SK-N-SH (cell line): ENCODE results near the gene ARPC2. TPM values are rescaled to one million over a fixed set of nuclear protein-coding genes. Genes with fewer than 3 reads are reported as not detected.

Experiments used
- CTCF ChIA-PET: fragments of 300-600, 350-600 bp; formaldehyde crosslinking; extraction: SDS; loops from one replicate; lab custom pipeline; 2021; lab: Yijun Ruan, JAX
- POLR2A ChIA-PET: fragments of 350-600 bp; sonication (Branson Sonifier 250); formaldehyde crosslinking; extraction: SDS; loops from one replicate; lab custom pipeline; 2020; ENCODE audit warnings: antibody characterized with exemption, inconsistent platforms; lab: Yijun Ruan, JAX
- DNase-seq: peaks from one replicate; pipeline ENCODE4 v3.0.0; 2012
- H2AFZ ChIP-seq: fragments of 200-600 bp; sonication (generic); 2 replicates; pipeline ENCODE4 v1.8.1; 2016; ENCODE audit warnings: antibody characterized with exemption, mild to moderate bottlenecking, low read depth
- H3F3A ChIP-seq: fragments of 200-600 bp; sonication (generic); replicated peaks from 2 replicates; pipeline ENCODE3; 2016; ENCODE audit warnings: antibody characterized with exemption, mild to moderate bottlenecking; ENCODE audit not compliant: insufficient read depth
- H3K27ac ChIP-seq, 2 experiments: fragments of 200-500 bp in 1 of 2; fragments of 200-600 bp in 1 of 2; sonication (Bioruptor generic) in 1 of 2; sonication (generic), shearing (Covaris generic) in 1 of 2; 2 replicates each; pipeline versions ENCODE4 v1.5.1 to v1.6.1; 2014 to 2016; ENCODE audit warnings: low read depth in 2 of 2, inconsistent platforms in 1 of 2, low read length in 1 of 2, mild to moderate bottlenecking in 1 of 2, mixed read lengths in 1 of 2
- H3K27me3 ChIP-seq: fragments of 200-600 bp; sonication (generic), shearing (Covaris generic); 2 replicates; pipeline ENCODE4 v1.6.1; 2016; ENCODE audit warnings: mixed run types; ENCODE audit not compliant: insufficient read depth
- H3K36me3 ChIP-seq, 2 experiments: fragments of 200-500 bp in 1 of 2; fragments of 200-600 bp in 1 of 2; sonication (Bioruptor generic) in 1 of 2; sonication (generic) in 1 of 2; replicated peaks in 1 of 2; 2 replicates each; pipeline versions ENCODE3 to v1.5.1; 2014 to 2016; ENCODE audit warnings: low read length in 1 of 2, mild to moderate bottlenecking in 1 of 2; ENCODE audit not compliant: insufficient read depth in 2 of 2, control insufficient read depth in 1 of 2
- H3K4me1 ChIP-seq, 2 experiments: fragments of 200-500 bp in 1 of 2; fragments of 200-600 bp in 1 of 2; sonication (Bioruptor generic) in 1 of 2; sonication (generic), shearing (Covaris generic) in 1 of 2; 2 replicates each; pipeline versions ENCODE4 v1.5.1 to v1.6.1; 2014 to 2016; ENCODE audit warnings: low read depth in 1 of 2, low read length in 1 of 2, mixed run types in 1 of 2; ENCODE audit not compliant: insufficient read depth in 2 of 2, control insufficient read depth in 1 of 2
- H3K4me2 ChIP-seq: fragments of 200-600 bp; sonication (generic), shearing (Covaris generic); 2 replicates; pipeline ENCODE4 v1.6.1; 2017; ENCODE audit warnings: mixed run types
- H3K4me3 ChIP-seq, 2 experiments: fragments of 200-500 bp in 1 of 2; fragments of 200-600 bp in 1 of 2; sonication (Bioruptor generic) in 1 of 2; sonication (generic), shearing (Covaris generic) in 1 of 2; 2 replicates each; pipeline versions ENCODE4 v1.5.1 to v1.8.1; 2014 to 2016; ENCODE audit warnings: low read depth in 2 of 2, inconsistent platforms in 1 of 2, low read length in 1 of 2, mild to moderate bottlenecking in 1 of 2, mixed read lengths in 1 of 2, moderate library complexity in 1 of 2
- H3K79me2 ChIP-seq: fragments of 200-600 bp; sonication (generic); 2 replicates; pipeline ENCODE4 v1.8.1; 2017; ENCODE audit warnings: mild to moderate bottlenecking; ENCODE audit not compliant: insufficient read depth
- H3K9ac ChIP-seq: fragments of 200-600 bp; sonication (generic); 2 replicates; pipeline ENCODE4 v1.6.1; 2017; ENCODE audit warnings: mixed run types
- H3K9me2 ChIP-seq: fragments of 200-600 bp; sonication (generic); 2 replicates; pipeline ENCODE4 v1.6.1; 2017; ENCODE audit warnings: mixed run types
- H3K9me3 ChIP-seq: fragments of 200-600 bp; sonication (generic); 2 replicates; pipeline ENCODE4 v1.6.1; 2017; ENCODE audit warnings: mixed run types, mild to moderate bottlenecking, moderate library complexity
- H4K20me1 ChIP-seq: fragments of 200-600 bp; sonication (generic); 2 replicates; pipeline ENCODE4 v1.6.1; 2017; ENCODE audit warnings: mild to moderate bottlenecking, mixed run types; ENCODE audit not compliant: insufficient read depth
- CHD2 ChIP-seq: fragments of 150-350 bp; IDR thresholded peaks from 2 replicates; pipeline ENCODE4 v1.6.1; 2018; ENCODE audit warnings: low read length; ENCODE audit not compliant: partially characterized antibody
- CTCF ChIP-seq: fragments of 200-600 bp; sonication (generic); IDR thresholded peaks from 2 replicates; pipeline ENCODE4 v1.6.1; 2017; ENCODE audit warnings: antibody characterized with exemption, mild to moderate bottlenecking, moderate library complexity
- EP300 ChIP-seq, 2 experiments: IDR thresholded peaks; 2 replicates each; pipeline versions ENCODE4 v1.4.0 to v1.6.1; 2012; ENCODE audit warnings: borderline replicate concordance in 1 of 2, low read depth in 1 of 2, low read length in 1 of 2
- FOSL2 ChIP-seq: IDR thresholded peaks from 2 replicates; pipeline ENCODE4 v1.4.0; 2012; ENCODE audit warnings: low read depth, mild to moderate bottlenecking, moderate library complexity, borderline replicate concordance
- FOXJ3 ChIP-seq: sonication (generic); formaldehyde crosslinking; IDR thresholded peaks from 2 replicates; pipeline ENCODE4 v1.5.1; 2020; ENCODE audit warnings: mild to moderate bottlenecking, missing genetic modification reagents
- FOXM1 ChIP-seq: IDR thresholded peaks from 2 replicates; pipeline ENCODE4 v1.4.0; 2012; ENCODE audit warnings: low read depth, mild to moderate bottlenecking
- JUND ChIP-seq: IDR thresholded peaks from 2 replicates; pipeline ENCODE4 v1.4.0; 2012
- MXI1 ChIP-seq: IDR thresholded peaks from 2 replicates; pipeline ENCODE4 v1.6.1; 2012; ENCODE audit warnings: mild to moderate bottlenecking, low read depth, low read length, improper control_type of control experiment
- NRF1 ChIP-seq: IDR thresholded peaks from 2 replicates; pipeline ENCODE4 v1.6.1; 2012; ENCODE audit warnings: low read depth, mild to moderate bottlenecking, low read length
- PBX3 ChIP-seq: IDR thresholded peaks from 2 replicates; pipeline ENCODE4; 2012
- POLR2AphosphoS5 ChIP-seq: IDR thresholded peaks from 2 replicates; pipeline ENCODE4 v1.6.1; 2012; ENCODE audit warnings: low read depth, low read length
- RCOR1 ChIP-seq: fragments of 150-350 bp; IDR thresholded peaks from 2 replicates; pipeline ENCODE4 v1.6.1; 2017; ENCODE audit warnings: antibody characterized with exemption, low read length
- TCF12 ChIP-seq: IDR thresholded peaks from 2 replicates; pipeline ENCODE4 v1.4.0; 2012
- USF2 ChIP-seq: fragments of 150-350 bp; IDR thresholded peaks from 2 replicates; pipeline ENCODE4 v1.6.1; 2017; ENCODE audit warnings: antibody characterized with exemption, low read length, low read depth, borderline replicate concordance
- YY1 ChIP-seq: IDR thresholded peaks from 2 replicates; pipeline ENCODE4 v1.4.0; 2012; ENCODE audit warnings: low read depth, mild to moderate bottlenecking
- ZBTB33 ChIP-seq: IDR thresholded peaks from 2 replicates; pipeline ENCODE4 v1.4.0; 2012; ENCODE audit warnings: low read depth, borderline replicate concordance
- WGBS: methylation state at CpG from one replicate; pipeline ENCODE4 v1.1.6; 2017; ENCODE audit warnings: low lambda C conversion rate; 5-methylcytosine and 5-hydroxymethylcytosine counted together
- polyA plus RNA-seq, 3 experiments: library from polyadenylated mRNA; depleted of rRNA; stranded (reverse); fragments of >200 nt; gene quantifications; 2 replicates each; pipeline ENCODE4 v1.2.3, GENCODE V29; 2012

The ARPC2 gene
- polyA plus RNA-seq, 1 of the 3 experiments (the other 2 are of a cell fraction), result 319 TPM

- H3K4me3 ChIP-seq, result no peak overlapping the region
- ChIA-PET POLR2A (no interaction called here), CTCF (interaction anchor here (0.6 to 4.2 kb wide), 7 partner anchors 13 to 239 kb away, joined by 3 to 34 read pairs (median 4); no protein-coding TSS in a partner anchor)
- H3K36me3 ChIP-seq, result peaks cover 26 to 38% of the 10 kb centered on the region in 2 experiments
- TF ChIP-seq CTCF, result peak; percentile 76
- peak; percentile 22; the same call in 1 of the 2 replicates for TF ChIP-seq POLR2AphosphoS5
- TF ChIP-seq FOXM1, result no peak
- DNase-seq, result peak; percentile 51
- no peaks in the 10 kb centered on the region for H4K20me1 ChIP-seq
- H3K9me3 ChIP-seq, result no peaks in the 10 kb centered on the region
- peaks cover 60% of the 10 kb centered on the region for H3F3A ChIP-seq
- H3K9me2 ChIP-seq, result no peaks in the 10 kb centered on the region
- WGBS, result over 99% methylated on average over 8 of the region's 8 CpGs
- H3K27ac ChIP-seq, result no peak overlapping the region; a peak in 1 of 4 replicates
- no peak overlapping the region for H3K4me2 ChIP-seq
- H3K27me3 ChIP-seq, result no peaks in the 10 kb centered on the region
- no peak overlapping the region for H2AFZ ChIP-seq
- H3K9ac ChIP-seq, result no peak overlapping the region
- H3K4me1 ChIP-seq, result peaks cover 11 to 41% of the 10 kb centered on the region in 2 experiments
- H3K79me2 ChIP-seq, result no peaks in the 10 kb centered on the region
Measured at GRCh38 chr2:218257390-218257981, 40.5 kb downstream of the ARPC2 start.

- no peaks in the 10 kb centered on the region for H3K79me2 ChIP-seq
- CTCF ChIA-PET, result interaction anchor here (0.9 to 4.2 kb wide), 7 partner anchors 13 to 430 kb away, joined by 3 to 34 read pairs (median 4); partner anchors contain the start of gene CATIP
- 62% methylated on average over 12 of the region's 15 CpGs for WGBS
- H3K4me3 ChIP-seq, result no peak overlapping the region
- peaks cover 15 to 33% of the 10 kb centered on the region in 2 experiments for H3K36me3 ChIP-seq
- H4K20me1 ChIP-seq, result no peaks in the 10 kb centered on the region
- POLR2A ChIA-PET, result no interaction called here
- no peaks in the 10 kb centered on the region for H3K9me3 ChIP-seq
- H3K4me2 ChIP-seq, result peak overlapping the region; percentile 45; the same call in 1 of the 2 replicates
- peaks cover 11 to 52% of the 10 kb centered on the region in 2 experiments for H3K4me1 ChIP-seq
- H3K9me2 ChIP-seq, result no peaks in the 10 kb centered on the region
- TF ChIP-seq MXI1, result peak; percentile 50; the same call in 1 of the 2 replicates
- peak; percentile 63 for TF ChIP-seq FOSL2
- TF ChIP-seq NRF1, result no peak
- peak; percentile 63 for TF ChIP-seq POLR2AphosphoS5
- TF ChIP-seq USF2, result no peak
- TF ChIP-seq ZBTB33, result no peak
- TF ChIP-seq TCF12, result peak; percentile 60
- TF ChIP-seq FOXJ3 (CRISPR knock-in tag), result peak; percentile 54; the same call in 1 of the 2 replicates
- 0 out of 2 replicates have a peak, but pooled peaks have one; percentile 28 for TF ChIP-seq PBX3
- peak; percentile 48; the same call in 1 of the 2 replicates for TF ChIP-seq JUND
- TF ChIP-seq RCOR1, result 0 out of 2 replicates have a peak, but pooled peaks have one; percentile 17
- peak; percentile 22 for TF ChIP-seq CHD2
- peak in 1 of 2 experiments; percentile 45; a peak in 1 of 4 replicates for TF ChIP-seq EP300 (IDR thresholded peaks at IDR 0.05; ENCODE audit: borderline replicate concordance in 1 of 2, low read depth in 1 of 2, low read length in 1 of 2)
- no peak for TF ChIP-seq YY1
- no peaks in the 10 kb centered on the region for H3K27me3 ChIP-seq
- peaks cover 41% of the 10 kb centered on the region for H3F3A ChIP-seq
- peak overlapping the region; percentile 75 to 95 for H3K27ac ChIP-seq
- no peak overlapping the region for H3K9ac ChIP-seq
- peak; percentile 81 for DNase-seq
- no peak overlapping the region for H2AFZ ChIP-seq
Measured at GRCh38 chr2:218259099-218259961, 42.3 kb downstream of the ARPC2 start.
